Stimulated activated CD8-positive, alpha-beta memory T cell treated with anti-CD3 and anti-CD28 coated beads, Interleukin-15, amount 100 ng/mL, for 1 hour (primary cell): ENCODE data around the gene TAMM41.
"Not testable (repeated sequence)": the region's sequence is repeated elsewhere in the genome, so short reads cannot be mapped to it uniquely, and the experiment has no call there.

Experiments used
- DNase-seq: peaks from one replicate; pipeline ENCODE4 v3.0.0-alpha.2; 2020; ENCODE audit warnings: low read depth

Gene TAMM41, protein sequence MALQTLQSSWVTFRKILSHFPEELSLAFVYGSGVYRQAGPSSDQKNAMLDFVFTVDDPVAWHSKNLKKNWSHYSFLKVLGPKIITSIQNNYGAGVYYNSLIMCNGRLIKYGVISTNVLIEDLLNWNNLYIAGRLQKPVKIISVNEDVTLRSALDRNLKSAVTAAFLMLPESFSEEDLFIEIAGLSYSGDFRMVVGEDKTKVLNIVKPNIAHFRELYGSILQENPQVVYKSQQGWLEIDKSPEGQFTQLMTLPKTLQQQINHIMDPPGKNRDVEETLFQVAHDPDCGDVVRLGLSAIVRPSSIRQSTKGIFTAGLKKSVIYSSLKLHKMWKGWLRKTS

DNA sequence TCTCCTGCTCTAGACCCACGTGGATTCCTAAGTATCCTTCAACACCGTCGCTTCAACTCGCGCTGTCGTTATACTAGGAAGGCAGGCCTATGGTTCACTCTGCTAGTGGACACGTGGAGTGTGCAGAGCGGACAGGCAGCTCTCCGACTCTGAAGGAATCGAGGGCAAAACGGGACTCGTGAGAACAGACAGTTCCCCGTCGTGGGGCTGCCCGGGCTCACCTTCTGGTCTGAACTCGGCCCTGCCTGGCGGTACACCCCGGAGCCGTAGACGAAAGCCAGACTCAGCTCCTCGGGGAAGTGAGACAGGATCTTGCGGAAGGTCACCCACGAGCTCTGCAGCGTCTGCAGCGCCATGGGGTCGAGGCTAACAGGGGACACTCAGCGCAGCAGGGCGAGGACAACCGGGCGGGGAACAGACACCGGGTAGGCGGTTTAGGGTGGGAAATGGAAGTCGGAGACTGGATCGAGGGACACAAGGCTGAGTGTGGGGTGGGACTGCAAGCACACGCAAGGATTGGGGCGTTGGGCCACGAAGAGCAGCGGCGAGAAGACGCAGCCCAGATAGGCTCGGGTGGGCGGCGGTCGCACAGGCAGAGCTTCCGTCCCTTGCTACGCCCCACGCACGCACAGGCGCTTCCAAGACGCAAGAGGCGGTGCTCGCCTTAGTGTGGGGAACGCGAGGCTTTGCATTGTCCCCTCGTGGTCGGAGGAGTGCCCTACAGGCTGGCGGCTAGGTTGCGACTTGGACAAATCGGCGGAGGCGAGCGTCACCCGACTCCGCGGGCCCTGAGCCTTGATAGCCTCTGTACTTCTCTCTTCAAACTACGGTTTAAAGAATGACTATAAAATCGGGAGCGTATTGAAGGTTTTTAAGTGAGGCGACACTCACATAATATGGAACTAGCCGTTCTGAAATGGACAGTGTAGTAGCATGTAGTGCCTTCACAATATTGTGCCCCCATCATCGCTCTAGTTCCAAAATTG lies at the start of gene TAMM41:
Gene TAMM41, minus strand, starts transcription at position 605 of the 986 bp plus-strand sequence. Its CDS starts 249 bp downstream, at position 356.
- peak; percentile 74 for DNase-seq

DNA sequence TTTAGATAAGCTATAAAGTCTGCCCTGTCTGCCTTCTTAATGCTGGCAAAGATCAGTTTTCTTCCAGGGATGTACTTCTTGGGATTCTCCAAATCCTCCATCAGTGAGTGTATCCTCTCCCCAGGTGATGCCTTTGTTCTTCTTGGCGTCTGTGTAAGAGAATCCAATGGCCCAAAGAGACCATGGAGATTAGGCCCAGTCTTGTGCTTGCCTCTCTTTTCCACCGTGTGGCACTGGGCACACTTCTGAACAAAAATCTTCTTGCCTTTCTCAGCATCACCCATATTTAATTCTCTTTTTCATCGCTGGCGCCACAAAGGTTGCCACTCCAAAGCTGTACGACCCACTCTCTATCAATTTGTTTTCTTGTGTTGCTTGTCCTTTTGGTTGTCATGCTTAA lies 32.2 kb upstream of the TAMM41 start:
- no peak for DNase-seq

DNA sequence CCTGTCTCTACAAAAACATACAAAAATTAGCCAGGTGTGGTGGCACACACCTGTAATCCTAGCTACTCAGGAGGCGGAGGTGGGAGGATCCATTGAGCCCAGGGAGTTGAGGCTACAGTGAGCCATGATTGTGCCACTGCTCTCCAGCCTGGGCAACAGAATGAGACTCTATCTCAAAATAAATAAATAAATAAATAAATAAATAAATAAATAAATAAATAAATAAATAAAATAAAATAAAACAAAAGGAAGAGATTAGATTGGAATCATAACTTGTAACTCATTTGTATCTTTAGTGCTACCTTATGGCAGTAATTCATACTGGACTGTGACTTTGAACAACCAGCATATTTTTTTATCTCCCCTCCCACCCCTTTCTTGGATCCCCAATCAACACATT lies 28.0 kb upstream of the TAMM41 start:
- not testable (repeated sequence) for DNase-seq

DNA sequence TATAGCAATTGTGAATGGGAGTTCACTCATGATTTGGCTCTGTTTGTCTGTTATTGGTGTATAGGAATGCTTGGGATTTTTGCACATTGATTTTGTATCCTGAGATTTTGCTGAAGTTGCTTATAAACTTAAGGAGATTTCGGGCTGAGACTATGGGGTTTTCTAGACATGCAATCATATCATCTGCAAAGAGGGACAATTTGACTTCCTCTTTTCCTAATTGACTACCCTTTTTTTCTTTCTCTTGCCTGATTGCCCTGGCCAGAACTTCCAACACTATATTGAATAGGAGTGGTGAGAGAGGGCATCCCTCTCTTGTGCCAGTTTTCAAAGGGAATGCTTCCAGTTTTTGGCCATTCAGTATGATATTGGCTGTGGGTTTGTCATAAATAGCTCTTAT lies 17.1 kb upstream of the TAMM41 start:
- DNase-seq, result not testable (repeated sequence)

DNA sequence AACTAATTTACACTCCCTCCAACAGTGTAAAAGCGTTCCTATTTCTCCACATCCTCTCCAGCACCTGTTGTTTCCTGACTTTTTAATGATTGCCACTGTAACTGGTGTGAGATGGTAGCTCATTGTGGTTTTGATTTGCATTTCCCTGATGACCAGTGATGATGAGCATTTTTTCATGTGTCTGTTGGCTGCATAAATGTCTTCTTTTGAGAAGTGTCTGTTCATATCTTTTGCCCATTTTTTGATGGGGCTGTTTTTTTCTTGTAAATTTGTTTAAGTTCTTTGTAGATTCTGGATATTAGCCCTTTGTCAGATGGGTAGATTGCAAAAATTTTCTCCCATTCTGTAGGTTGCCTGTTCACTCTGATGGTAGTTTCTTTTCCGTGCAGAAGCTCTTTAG lies 15.9 kb upstream of the TAMM41 start:
- DNase-seq, result not testable (repeated sequence)

DNA sequence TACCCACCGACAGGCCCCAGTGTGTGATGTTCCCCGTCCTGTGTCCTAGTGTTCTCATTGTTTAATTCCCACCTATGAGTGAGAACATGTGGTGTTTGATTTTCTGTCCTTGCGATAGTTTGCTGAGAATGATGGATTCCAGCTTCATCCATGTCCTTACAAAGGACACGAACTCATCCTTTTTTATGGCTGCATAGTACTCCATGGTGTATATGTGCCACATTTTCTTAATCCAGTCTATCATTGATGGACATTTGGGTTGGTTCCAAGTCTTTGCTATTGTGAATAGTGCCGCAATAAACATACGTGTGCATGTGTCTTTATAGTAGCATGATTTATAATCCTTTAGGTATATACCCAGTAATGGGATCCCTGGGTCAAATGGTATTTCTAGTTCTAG lies 15.5 kb upstream of the TAMM41 start:
- DNase-seq, result not testable (repeated sequence)

DNA sequence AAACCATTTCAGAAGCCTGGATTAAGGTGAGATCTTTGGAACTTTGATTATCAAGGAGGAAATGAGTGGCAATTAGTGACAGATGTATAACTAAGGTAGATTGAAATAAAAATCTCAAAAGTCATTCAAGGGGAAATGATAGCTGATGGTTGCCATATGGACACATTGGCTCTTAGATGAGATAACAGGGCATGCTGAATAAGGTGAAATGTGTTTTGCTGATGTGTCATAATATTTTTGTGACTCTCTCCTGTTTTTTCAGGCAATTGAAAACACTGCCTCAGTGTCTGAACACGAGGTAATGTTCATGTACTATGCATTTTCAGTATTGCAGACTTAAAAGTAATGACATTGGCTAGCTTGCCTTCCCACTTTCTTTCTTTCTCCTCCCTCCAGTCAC lies 13.5 kb upstream of the TAMM41 start:
- DNase-seq, result not testable (repeated sequence)

DNA sequence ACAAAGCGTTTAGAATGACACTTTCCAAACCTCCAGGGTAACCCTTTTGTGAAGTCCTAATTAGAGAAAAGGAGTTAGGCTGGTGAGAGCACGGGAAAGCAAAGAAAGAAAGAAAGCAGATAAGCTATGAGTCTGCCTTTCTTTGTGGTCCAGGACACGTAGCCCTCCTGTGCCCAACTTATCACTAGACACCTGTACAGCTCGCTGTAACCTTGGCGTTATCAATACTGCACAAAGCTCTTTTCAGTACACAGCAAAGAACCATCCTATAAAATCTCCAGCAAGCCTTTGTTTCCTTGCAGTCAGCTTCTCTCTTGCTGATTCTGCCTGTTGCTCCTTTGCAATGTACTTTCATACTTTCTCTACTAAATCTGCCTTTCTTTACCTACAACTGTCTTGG lies 6.8 kb upstream of the TAMM41 start:
- no peak for DNase-seq

DNA sequence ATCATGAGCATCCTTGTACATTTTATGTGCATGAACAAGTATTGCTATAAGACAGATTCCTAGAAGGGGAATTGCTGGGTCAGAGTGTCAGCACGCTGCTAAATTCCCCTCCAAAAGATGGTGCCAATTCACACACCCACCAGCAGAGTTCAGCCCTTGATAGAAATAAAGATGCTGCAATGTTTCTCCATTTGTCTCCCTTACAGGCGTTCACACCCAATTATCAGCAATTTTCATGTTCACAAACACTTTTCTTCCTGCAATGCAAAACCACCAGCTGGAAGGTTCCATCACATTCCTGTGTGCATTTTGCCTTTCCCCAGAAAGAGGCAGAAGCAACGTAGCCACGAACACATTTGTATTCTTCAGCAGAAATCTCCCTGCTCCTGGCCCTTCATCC lies 3.3 kb upstream of the TAMM41 start:
- DNase-seq, result no peak

DNA sequence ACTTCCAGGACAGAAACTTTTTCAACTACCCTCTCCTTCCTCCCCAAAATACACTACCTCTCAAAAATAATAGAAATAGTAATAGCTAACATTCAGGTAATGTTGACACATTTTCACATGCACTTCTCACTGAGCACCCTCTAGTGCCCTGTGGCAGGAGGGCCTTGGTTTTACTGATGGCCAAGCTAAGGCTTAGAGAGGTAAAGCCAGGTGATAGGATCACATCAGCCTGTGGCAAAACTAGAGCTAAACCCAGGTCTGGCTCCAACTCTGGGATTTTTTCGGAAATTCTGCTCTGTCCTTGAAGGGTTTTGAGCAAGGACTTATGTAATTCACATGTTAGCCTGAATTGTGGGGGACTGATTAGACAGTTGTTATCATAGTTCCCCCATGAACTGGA lies 922 bp upstream of the TAMM41 start:
- DNase-seq, result no peak

DNA sequence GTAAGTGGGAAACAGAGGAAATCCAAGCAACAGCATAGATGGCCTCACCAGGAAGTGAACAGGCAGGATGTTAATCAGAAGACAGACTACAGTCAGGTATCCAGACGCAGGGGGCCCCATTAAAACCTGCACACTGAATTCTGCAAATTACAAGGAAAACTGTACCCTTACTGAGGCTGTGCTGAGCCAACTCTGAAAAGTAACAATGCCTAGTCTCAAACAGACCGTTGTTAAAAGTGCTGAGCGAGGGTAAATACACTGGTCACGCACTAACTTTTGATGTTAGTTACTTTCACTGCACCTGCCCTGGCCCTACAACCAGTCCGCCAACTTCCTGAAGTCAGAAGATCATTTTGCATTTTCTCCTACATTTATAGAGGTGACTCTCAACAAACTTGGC lies 1.0 kb downstream of the TAMM41 start:
- no peak for DNase-seq

DNA sequence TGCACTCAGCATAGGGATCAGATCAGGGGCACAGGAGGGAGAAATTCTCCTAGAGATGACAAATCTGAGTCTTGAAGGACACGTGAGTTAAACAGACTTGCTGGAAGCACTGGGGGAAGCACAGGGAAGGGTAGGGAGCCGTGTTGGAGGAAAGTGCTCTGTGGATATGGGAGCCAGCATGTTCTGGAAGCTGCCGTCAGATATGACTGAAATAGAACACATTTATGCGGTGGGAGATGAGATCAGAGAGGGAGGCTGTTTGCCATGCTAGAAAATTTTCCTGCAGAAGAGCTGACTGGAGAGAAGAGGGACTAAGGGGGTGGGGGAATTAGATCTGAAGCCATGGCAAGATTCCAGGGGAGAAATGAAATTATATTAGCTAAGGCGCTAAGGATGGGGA lies 1.8 kb downstream of the TAMM41 start:
- no peak for DNase-seq

DNA sequence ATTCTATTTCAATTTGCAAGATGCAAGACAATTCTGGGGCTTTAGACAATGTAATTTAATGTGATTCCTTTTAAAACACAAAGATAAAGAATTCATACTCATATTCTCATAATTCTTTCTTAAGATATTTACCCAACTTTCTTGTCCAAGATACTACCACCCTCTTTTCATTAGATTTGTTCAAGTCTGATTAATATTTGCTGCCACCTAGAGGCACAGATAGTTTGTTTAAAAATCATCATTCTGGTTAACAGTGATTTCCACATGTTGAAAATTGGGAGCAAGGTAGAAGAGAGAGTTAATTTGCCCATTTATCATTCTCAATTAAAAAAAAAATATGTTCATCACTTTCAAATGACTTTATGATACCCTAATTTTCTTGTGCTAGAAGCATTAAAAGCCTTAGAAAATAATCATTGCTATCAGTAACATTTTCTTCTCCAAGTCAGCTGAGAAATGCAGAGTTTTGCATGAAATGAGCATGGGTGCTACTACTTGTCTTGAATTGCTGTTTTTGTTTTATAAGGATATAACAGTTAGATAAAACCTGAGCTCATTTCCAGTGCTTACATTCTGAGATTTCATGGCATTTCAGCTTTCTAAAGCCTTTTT lies 11.6 kb downstream of the TAMM41 start:
- DNase-seq, result no peak

DNA sequence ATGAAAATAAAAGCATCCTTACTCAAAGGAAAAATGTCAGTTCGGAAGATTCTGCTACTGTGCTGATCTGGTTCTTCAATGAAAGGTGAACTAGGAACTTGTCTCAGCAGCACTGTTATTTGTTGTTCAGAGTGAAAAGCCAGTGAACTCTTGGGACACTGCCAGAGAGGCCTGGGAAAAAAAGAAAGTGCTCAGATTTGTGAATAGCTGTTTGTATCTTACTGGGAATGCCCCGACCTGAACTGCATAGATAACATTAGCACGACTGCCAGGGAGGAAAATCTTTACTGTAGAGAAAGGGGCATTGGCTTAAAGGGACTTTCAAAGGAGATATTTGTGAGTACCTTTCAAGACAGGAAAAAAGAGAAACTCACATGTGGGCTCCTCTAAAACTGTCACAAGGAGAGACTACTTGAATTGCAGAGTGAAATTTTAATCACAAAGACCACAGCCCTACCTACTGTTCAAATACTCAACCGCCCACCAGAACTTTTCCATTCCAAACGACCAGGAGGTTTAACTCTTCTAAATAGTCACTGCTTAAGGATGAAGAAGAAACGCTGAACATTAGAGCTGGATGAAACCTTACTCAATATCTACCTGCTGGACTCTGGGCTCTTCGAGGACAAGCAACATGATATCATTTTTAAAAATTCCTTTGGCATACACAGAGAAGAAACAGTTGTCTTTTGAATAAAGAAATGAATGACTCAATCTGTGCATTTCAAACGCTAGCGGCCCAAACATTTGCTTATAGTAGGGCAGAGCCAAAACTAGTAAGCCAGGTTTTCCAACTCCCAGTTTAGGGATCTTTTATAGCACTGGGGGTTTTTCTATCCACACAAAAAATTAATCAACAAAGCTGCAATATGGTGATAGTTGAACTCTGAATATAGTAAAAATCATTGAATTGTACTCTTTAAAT lies 13.4 kb downstream of the TAMM41 start:
- no peak for DNase-seq

DNA sequence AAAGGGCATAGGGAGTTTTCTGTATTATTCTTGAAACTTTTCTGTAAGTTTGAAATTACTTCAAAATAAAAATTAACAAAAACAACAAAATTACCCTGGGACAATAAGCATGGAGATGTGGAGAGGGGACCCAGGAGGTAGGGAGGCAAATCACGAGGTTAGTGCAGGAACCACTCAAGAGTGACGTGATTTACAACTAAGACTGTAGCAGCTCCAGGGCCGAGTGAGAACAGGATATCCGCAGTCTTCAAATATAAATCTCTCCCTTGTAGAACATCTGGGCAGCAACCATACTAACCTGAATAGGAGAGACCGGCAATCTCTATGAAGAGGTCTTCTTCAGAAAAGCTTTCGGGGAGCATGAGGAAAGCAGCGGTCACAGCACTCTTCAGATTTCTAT lies 17.3 kb downstream of the TAMM41 start:
- no peak for DNase-seq

DNA sequence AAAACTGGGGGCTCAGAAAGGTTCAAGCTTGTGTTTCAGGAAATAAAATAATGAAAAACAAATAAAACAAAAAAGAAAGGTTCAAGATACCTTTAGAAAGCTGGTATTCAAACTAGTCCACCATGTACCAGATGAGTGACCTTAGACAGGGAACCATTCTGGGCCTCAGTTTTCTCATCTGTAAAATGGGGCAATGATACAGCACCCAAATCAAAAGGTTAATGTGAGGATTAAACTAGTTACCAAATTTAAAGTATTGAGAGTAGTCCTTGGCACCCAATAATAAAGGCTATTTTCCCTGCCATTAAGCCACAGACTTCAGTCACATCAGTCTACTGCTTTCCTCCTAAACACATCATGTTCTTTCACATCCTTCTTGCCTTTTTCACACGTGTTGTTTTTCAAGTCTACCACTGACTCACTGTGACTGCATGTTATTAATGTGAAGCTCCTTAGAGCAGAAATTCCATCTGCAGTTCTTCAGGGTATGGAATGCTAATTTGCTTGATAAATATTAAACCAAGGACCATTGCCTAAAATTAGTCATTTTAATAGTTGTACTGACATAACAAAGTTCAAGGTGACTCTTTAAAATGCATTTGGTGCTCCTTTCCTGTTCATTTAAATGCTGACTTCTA lies 19.9 kb downstream of the TAMM41 start:
- DNase-seq, result no peak

DNA sequence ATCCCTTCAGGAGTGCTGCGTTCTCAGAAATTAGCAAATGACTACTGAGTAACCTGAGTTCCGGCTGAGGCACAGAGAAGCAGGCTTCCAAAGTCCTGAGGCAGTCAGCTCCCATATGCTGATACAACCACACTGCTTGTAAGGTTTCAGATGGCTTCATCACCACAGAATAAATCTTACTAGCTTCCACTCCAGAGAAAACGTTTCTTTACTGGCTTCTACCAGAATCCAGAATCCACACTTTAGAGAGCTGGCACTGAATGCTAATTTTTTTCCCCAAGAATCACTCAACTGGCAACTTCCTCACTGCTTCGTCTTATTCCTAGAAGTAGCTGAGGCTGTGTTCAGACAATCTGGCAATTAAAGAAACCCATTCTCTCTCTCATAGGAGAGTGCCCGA lies 21.4 kb downstream of the TAMM41 start:
- no peak for DNase-seq

DNA sequence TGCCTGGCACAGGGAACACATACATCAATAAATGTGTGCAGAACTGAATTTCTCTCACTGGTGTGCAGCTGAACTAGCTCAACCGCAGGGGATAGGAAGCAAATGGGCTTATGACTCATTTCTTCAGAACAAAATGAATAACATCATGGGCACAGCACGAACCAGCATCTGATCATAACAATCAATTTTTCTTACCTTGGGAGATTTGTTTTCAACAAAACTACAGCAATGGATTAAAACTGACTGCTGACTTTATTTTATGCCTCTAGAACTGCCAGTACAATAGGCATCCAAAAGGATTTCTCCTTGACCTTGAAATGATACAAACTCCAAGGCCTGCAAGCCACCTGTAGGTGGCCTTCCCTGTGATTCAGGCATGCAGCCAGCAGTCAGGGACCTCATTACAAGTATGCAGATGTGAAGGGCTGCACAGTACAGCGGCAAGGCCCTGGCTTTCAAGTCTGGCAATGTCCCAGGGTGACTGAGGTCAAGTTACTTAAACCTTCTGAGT lies 26.1 kb downstream of the TAMM41 start:
- DNase-seq, result no peak

DNA sequence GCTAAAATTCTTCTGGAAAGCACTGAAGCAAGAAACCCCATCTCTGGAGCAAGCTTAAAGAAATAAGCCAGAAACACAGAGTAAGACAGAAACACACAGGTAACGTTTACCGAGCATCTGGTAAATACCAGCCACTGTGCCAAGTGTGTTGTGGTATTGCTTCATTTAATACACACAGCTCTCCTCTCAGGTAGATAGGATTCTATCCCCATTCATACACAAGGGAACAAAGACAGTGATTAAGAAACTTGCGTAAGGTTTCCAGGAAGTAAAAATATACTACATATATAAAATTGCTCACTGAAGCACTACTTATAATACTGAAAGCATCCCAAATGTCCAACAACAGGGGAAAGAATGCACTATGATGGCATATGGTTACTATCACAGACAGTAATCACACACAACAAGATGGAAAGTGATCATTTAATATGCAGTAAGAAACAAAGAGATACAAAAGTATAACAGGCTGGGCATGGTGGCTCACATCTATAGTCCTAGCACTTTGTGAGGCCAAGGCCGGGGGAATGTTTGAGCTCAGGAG lies 27.5 kb downstream of the TAMM41 start:
- no peak for DNase-seq

DNA sequence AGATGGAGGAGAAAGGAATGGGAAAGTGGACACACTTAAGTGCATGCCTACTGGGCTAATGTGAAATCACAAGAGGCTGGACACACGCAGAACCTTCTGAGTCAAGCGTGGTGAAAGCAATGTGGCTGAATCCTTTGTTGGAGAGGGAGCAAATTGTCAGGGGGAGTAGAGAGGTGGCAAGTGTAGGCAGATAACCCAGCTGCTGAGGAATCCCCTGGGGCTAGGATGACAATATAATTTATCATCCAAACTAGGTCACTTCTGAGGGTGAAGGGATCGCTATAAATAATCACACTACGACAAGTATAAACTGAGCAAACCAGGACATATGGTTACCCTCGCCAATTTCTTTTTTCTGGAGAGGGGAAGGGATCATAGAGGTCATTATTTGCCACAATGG lies 28.7 kb downstream of the TAMM41 start:
- no peak for DNase-seq

DNA sequence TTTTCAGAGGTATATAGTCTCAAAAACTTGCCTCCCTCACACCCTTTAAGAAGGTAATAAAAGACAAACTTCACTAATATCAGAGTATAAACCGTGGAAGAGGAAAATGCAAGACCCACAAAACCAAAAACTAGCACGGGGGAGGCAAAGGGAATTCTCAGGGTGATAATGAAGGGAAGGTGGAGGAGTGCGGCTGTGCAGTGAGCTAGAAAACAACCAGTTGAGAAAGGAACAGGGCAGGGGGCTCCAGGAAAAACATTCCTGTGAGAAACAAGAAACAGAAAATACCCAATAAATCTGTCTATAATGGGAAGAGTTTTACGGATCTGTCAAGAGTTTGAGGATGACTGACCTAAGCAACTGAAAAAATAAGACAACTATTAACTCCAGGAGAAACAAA lies 31.6 kb downstream of the TAMM41 start:
- DNase-seq, result no peak
